Measurements from ENCODE around the gene CELF2.

Gene CELF2

DNA sequence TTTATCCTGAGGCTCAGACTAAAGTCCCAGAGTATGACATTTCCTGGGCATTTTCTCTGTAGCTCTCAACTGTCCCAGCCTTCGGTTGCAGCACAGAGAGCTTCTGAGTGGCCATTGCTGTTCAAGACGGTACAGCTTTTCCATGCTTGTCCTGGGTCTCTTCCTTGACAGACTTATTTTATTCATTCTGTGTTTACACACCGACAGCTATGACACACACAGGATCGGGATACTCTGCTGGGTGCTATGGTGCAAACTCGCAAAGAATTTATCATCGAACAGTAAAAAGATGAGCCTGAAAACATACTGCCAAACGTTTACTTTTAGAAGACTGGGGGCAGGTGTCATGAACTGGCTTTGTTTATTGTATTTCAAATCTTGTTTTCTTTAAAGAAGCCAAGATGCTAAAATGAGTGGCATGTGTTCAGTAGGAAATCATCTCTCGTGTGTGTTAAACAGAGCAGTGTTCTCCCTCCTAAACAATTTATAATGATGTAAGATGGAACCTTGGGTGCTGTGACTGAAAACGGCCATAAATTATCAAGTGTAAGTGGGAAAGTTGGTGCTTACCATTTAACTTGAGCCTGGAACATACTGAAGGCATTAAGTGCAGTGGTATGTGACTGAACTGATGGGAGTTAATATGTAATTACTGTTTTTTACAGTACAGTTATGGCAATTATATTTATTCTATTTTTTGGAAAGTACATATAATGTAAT, 120.8 kb downstream of the CELF2 start:
- no peak overlapping the region for H3K27ac ChIP-seq
- TF ChIP-seq, protein P1, sequence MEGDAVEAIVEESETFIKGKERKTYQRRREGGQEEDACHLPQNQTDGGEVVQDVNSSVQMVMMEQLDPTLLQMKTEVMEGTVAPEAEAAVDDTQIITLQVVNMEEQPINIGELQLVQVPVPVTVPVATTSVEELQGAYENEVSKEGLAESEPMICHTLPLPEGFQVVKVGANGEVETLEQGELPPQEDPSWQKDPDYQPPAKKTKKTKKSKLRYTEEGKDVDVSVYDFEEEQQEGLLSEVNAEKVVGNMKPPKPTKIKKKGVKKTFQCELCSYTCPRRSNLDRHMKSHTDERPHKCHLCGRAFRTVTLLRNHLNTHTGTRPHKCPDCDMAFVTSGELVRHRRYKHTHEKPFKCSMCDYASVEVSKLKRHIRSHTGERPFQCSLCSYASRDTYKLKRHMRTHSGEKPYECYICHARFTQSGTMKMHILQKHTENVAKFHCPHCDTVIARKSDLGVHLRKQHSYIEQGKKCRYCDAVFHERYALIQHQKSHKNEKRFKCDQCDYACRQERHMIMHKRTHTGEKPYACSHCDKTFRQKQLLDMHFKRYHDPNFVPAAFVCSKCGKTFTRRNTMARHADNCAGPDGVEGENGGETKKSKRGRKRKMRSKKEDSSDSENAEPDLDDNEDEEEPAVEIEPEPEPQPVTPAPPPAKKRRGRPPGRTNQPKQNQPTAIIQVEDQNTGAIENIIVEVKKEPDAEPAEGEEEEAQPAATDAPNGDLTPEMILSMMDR (conservative IDR thresholded peaks at IDR 0.05) = no peak

- no peak overlapping the region for H3K27ac ChIP-seq
- TF ChIP-seq, protein P1 (conservative IDR thresholded peaks at IDR 0.05) = no peak
Observed at GRCh38 chr10:11140963-11141362, 123.3 kb downstream of the CELF2 start.

- TF ChIP-seq, protein P1 (conservative IDR thresholded peaks at IDR 0.05) = no peak
- no peak overlapping the region for H3K27ac ChIP-seq
Observed at GRCh38 chr10:11141571-11142091, 124.0 kb downstream of the CELF2 start.

DNA sequence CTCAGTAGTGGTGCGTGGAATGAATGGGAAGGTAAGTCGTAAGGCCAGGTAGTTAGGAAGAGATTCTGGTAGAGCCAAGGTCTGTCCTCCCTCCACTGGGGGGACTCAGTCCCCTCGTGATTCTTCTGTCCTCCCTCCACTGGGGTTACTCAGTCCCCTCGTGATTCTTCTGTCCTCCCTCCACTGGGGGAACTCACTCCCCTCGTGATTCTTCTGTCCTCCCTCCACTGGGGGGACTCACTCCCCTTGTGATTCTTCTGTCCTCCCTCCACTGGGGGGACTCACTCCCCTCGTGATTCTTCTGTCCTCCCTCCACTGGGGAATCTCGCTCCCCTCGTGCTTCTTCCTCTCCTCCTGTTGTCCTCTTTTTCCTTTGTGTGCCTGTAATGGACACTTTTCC, 125.1 kb downstream of the CELF2 start:
- TF ChIP-seq, protein P1 (conservative IDR thresholded peaks at IDR 0.05) = no peak
- no peak overlapping the region for H3K27ac ChIP-seq

DNA sequence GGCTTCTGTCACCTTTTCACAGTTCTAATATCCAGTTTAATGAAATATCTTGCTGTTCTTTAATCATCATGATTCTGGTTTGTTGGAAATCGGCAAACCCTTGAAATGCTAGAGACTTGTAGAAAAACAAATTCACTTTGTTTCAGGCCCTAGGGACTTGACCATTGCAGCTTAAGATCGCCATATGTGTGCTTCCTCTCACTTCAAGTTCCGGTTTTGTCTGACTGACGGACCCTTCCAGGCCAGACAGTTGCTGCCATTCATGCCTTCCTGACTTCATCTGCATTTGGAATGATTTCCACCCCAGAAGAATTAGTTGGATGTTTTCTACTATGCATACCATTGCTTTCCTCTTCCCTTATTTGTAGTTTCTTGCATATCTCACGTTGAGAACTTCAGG, 125.6 kb downstream of the CELF2 start:
- no peak overlapping the region for H3K27ac ChIP-seq

GRCh38 chr10:11144626-11145494, 127.2 kb downstream of the CELF2 start:
- H3K27ac ChIP-seq = no peak overlapping the region
- TF ChIP-seq, protein P1 (conservative IDR thresholded peaks at IDR 0.05) = no peak

More for the DNA sequence above, 125.6 kb downstream of the CELF2 start:
- TF ChIP-seq, protein P1 (conservative IDR thresholded peaks at IDR 0.05) = no peak

- no peak overlapping the region for H3K27ac ChIP-seq
Observed at GRCh38 chr10:11145495-11145855, 127.8 kb downstream of the CELF2 start.

More at GRCh38 chr10:11145495-11145855, 127.8 kb downstream of the CELF2 start:
- TF ChIP-seq, protein P1 (conservative IDR thresholded peaks at IDR 0.05) = no peak
